Duodenal mucosa (tissue), 2 donors: ENCODE data around the gene DAB1.

Experiments
- H3K27ac ChIP-seq: one replicate; pipeline ENCODE4 v1.7.0; 2013; ENCODE audit warnings: low read depth, low read length
- H3K27me3 ChIP-seq, 2 donors: one replicate each; pipeline ENCODE4 v1.7.0; 2013; ENCODE audit warnings: low read length in 2 of 2, control low read depth in 1 of 2; ENCODE audit not compliant: insufficient read depth in 2 of 2, control insufficient read depth in 1 of 2
- H3K36me3 ChIP-seq, 2 donors: one replicate each; pipeline ENCODE4 v1.7.0; 2013; ENCODE audit warnings: low read length in 2 of 2, control low read depth in 1 of 2; ENCODE audit not compliant: insufficient read depth in 2 of 2, control insufficient read depth in 1 of 2
- H3K4me1 ChIP-seq, 2 donors: one replicate each; pipeline ENCODE4 v1.7.0; 2013; ENCODE audit warnings: low read length in 2 of 2, control low read depth in 1 of 2; ENCODE audit not compliant: insufficient read depth in 2 of 2, control insufficient read depth in 1 of 2
- H3K4me3 ChIP-seq, 2 donors: one replicate each; pipeline ENCODE4 v1.7.0; 2013; ENCODE audit warnings: low read length in 2 of 2, low read depth in 1 of 2
- H3K9ac ChIP-seq, 2 donors: one replicate each; pipeline ENCODE4 v1.7.0; 2013; ENCODE audit warnings: low read length in 2 of 2, low read depth in 1 of 2
- H3K9me3 ChIP-seq, 2 donors: one replicate each; pipeline ENCODE4 v1.7.0; 2013; ENCODE audit warnings: low read length in 2 of 2, control low read depth in 1 of 2; ENCODE audit not compliant: control insufficient read depth in 1 of 2

Gene DAB1

DNA sequence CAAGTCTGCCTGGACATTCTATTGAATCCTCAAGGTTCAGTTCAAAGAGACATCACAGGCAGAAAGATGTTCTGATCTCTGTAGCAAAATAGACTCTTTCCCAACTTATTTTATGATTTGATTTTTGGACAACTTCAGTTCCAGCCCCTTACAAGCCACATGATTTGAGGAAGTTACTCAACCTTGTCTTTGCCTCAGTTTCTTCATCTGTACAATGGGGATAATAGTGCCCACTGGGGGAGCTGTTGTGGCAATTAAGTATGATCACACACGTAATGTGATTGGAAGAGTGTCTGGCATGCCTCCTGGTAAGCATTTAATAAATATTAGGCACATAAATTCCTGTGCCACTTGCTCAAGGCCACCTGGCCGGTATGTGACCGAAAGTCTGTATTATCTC is 130.6 kb downstream of the DAB1 start:
- no peak overlapping the region for H3K9ac ChIP-seq
- H3K27me3 ChIP-seq, result no peaks in the 10 kb centered on the region
- no peak overlapping the region for H3K4me3 ChIP-seq
- no peak overlapping the region for H3K27ac ChIP-seq
- H3K4me1 ChIP-seq, result no peaks in the 10 kb centered on the region
- H3K36me3 ChIP-seq, result no peaks in the 10 kb centered on the region
- H3K9me3 ChIP-seq, result no peaks in the 10 kb centered on the region

DNA sequence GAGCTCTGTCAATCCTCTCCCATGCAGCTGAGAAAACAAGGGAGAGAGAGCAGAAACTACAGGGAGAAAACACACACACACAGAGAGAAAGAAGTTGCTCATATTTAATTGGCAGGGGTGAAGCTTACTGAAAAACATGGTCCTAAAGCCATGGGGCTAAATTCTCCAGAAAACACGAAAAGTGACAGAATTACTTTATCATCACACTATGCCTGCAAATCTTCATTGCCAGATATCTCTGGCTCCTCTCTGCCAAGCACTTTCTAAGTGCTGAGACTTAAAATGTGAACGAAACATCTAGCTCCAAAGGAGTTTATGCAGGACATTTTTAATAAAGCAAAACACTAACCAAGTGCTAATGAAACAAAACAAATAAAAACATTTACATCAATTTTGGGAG is 134.1 kb downstream of the DAB1 start:
- Histone ChIP-seq H3K9ac (no peak overlapping the region), H3K9me3 (no peaks in the 10 kb centered on the region), H3K27me3 (no peaks in the 10 kb centered on the region), H3K27ac (no peak overlapping the region), H3K36me3 (no peaks in the 10 kb centered on the region), H3K4me3 (no peak overlapping the region), H3K4me1 (no peaks in the 10 kb centered on the region)

DNA sequence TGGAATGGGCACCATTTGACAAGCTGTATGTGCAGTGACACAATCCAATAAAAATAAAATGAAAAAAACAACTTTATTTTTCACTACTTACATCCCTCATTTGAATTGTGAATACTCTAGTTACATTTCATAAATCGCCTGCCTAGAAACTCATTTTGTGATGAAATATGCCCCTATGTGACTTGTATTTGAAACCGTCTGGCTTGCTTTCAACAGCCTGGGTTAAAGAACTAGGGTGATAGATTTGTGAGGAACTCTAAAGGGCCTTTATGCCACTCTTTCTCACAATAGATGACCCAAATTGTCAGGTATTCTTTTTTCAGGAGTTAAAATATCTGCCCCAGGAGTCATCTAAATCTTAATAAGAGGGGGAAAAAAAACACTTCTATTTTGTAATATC is 137.9 kb downstream of the DAB1 start:
- no peak overlapping the region for H3K27ac ChIP-seq
- H3K4me3 ChIP-seq, result no peak overlapping the region
- H3K4me1 ChIP-seq, result no peaks in the 10 kb centered on the region
- H3K9me3 ChIP-seq, result no peaks in the 10 kb centered on the region
- no peaks in the 10 kb centered on the region for H3K36me3 ChIP-seq
- no peaks in the 10 kb centered on the region for H3K27me3 ChIP-seq
- H3K9ac ChIP-seq, result no peak overlapping the region

DNA sequence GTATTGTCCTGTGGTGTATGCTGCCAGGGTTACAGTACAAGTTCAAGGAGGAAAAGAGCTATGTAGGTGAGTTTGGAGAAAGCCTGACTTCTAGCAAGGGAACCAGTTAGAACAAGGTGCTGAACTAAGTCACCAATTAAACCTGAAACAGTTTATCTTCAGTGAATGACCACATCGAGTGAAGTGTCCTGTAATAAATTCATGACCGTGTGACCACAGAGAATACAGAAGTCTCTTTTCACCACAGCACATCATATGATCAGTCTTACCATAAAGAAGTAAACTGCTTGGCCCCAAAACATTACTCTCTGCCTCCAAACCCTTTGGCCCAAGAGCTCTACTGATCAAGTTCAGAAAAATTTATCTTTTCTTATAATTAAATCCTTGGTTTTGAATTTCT is 141.4 kb downstream of the DAB1 start:
- Histone ChIP-seq H3K4me1 (peaks cover 0 to 2% of the 10 kb centered on the region in 2 donors), H3K9ac (no peak overlapping the region), H3K9me3 (no peaks in the 10 kb centered on the region), H3K4me3 (no peak overlapping the region), H3K27ac (no peak overlapping the region), H3K27me3 (no peaks in the 10 kb centered on the region), H3K36me3 (no peaks in the 10 kb centered on the region)

DNA sequence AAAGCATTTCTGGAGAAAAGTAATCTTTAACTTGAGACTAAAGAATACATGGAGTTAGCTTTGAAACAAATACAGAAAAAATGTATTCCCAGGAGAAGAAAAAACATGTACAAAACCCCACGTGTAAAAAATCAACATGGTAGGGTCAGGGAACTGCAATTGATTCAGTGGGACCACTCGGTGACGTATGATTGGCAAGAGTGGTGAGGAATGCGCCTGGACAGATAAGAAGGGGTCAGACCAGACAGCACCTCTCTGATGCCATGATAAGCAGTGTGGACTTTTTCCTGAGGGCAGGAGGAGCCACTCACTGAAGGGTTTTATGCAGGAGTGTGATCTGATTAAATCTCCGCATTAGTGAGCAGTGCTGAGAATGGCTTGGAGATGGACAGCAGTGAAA is 142.5 kb downstream of the DAB1 start:
- Histone ChIP-seq H3K4me1 (peaks cover 0 to 5% of the 10 kb centered on the region in 2 donors), H3K36me3 (no peaks in the 10 kb centered on the region), H3K4me3 (no peak overlapping the region), H3K27me3 (no peaks in the 10 kb centered on the region), H3K27ac (no peak overlapping the region), H3K9me3 (no peaks in the 10 kb centered on the region), H3K9ac (no peak overlapping the region)

DNA sequence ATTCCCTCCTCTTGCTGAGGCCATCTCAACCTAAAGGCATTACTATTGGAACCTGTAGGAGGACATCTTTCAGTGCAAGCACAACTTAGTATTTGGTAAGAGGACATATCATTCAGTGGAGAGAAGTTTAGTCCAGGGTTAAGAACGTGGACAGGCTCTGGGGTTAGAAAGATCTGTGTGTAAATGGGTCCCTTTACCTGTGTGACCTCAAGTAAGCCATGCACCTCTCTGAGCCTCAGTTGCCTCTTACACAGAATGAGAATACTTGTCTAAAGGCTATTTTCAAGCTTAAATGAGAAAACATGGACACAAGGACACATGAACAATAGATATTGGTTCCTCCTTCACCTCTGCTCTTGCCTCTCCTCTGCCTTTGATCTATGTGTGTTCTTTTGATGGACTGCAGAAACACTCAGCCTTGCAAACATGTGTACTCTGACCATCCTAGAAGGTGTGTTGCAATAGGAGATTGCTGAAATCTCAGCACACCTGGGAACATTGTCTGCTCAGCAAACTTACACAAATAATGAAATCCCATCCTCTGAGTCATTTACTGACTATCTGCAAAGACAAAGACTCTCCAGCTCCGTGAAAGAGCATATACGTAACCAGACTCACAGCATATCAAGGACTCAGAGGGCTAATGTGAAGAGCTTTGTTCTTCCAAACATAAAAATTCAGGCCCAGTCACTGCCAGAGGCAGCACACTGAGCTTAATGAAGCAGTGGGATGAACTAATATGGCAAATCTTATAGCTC is 143.8 kb downstream of the DAB1 start:
- Histone ChIP-seq H3K4me1 (peaks cover 0 to 5% of the 10 kb centered on the region in 2 donors), H3K27me3 (no peaks in the 10 kb centered on the region), H3K27ac (no peak overlapping the region), H3K9me3 (no peaks in the 10 kb centered on the region), H3K9ac (no peak overlapping the region), H3K36me3 (no peaks in the 10 kb centered on the region), H3K4me3 (no peak overlapping the region)

DNA sequence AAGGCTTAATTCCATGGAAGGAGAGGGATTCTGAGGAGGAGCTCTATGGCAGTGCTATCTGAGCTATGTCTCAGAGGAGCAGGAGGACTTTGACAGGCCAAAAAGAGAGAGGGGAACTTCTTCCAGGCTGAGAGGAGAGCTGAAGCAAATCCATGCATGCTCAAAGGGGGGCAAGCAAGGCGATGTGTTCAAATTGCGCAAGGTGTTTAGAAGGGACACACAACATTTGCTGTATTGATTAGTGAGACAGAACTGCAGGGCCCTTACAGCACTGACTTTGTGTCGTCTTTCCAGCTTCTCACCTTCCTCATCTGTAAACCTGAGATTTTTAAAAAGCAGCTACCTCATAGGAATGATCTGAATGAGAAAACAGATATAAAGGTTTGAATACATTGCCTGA is 145.3 kb downstream of the DAB1 start:
- no peaks in the 10 kb centered on the region for H3K9me3 ChIP-seq
- no peak overlapping the region for H3K27ac ChIP-seq
- H3K4me3 ChIP-seq, result no peak overlapping the region
- H3K27me3 ChIP-seq, result no peaks in the 10 kb centered on the region
- no peaks in the 10 kb centered on the region for H3K36me3 ChIP-seq
- H3K9ac ChIP-seq, result no peak overlapping the region
- H3K4me1 ChIP-seq, result peaks cover 0 to 5% of the 10 kb centered on the region in 2 donors

DNA sequence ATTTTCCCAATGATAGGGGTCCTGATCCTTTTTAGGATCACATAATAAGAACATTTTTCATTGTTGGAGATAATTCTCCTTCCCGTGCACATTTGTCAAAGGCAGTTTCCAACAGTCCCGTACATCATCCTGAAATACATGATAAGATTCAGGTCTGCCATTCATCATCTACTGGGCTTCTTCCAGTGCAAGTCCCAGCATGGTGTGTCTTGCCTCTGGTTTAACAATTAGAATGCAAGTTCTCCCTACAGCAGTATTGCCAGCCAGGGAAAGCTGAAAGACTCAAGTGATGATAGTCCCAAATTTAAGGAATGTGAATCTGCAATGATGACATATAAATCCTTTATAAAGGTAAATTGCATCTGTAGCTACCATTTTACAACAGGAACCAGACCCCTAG is 146.2 kb downstream of the DAB1 start:
- Histone ChIP-seq H3K36me3 (no peaks in the 10 kb centered on the region), H3K9me3 (no peaks in the 10 kb centered on the region), H3K27ac (no peak overlapping the region), H3K4me3 (no peak overlapping the region), H3K27me3 (no peaks in the 10 kb centered on the region), H3K4me1 (peaks cover 0 to 5% of the 10 kb centered on the region in 2 donors), H3K9ac (no peak overlapping the region)

DNA sequence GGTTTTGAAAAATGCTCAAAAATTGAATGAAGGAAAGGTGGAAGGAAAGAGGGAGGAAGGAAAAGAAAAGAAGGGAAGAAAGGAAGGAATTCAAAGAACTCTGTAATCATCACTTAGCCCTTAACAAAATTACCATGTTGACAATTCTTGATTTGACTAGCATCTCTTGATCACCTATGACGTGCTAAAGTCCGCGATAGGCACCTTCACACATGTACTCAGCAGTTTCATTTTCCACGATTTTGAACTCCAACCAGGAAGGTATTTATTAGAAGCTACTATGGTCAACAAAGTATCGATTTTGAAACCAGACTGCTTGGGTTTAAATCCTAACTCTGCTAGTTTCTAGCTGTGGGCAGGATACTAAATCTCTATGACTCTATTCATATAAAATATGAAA is 146.9 kb downstream of the DAB1 start:
- H3K27ac ChIP-seq, result no peak overlapping the region
- no peaks in the 10 kb centered on the region for H3K9me3 ChIP-seq

DNA sequence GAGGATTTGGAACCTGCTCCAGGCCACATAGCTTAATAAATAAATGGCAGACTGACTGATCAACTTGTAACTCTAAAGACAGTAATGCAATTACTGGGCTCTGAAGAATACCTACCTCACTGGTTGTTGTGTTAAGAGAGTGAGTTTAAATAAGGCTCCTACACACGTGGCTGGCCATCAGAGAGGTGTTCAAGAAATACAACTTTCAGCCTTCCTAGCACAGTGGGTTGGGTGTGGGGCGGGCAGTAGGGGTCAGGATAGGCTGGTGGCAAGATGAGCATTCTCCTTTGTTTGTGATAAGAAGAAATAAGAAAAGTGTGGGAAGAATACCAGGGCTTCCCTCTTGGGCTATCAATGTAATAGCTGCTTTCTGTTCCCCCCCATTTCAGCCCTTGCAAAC is 151.3 kb downstream of the DAB1 start:
- H3K27me3 ChIP-seq, result no peaks in the 10 kb centered on the region

More for the DNA sequence above, 146.9 kb downstream of the DAB1 start:
- Histone ChIP-seq H3K4me1 (peaks cover 0 to 5% of the 10 kb centered on the region in 2 donors), H3K9ac (no peak overlapping the region), H3K36me3 (no peaks in the 10 kb centered on the region), H3K27me3 (no peaks in the 10 kb centered on the region), H3K4me3 (no peak overlapping the region)

More for the DNA sequence above, 151.3 kb downstream of the DAB1 start:
- Histone ChIP-seq H3K36me3 (no peaks in the 10 kb centered on the region), H3K4me1 (peaks cover 0 to 5% of the 10 kb centered on the region in 2 donors), H3K9ac (no peak overlapping the region), H3K4me3 (no peak overlapping the region), H3K27ac (no peak overlapping the region), H3K9me3 (no peaks in the 10 kb centered on the region)
